CD1c-positive myeloid dendritic cell (primary cell): Measurements from ENCODE around the gene BCORL1.

Experiments
- DNase-seq: peaks from one replicate; pipeline ENCODE4 v3.0.0-alpha.2; 2016; ENCODE audit errors: extremely low spot score

BCORL1 gene

GRCh38 chrX:129965166-129965565, 17.3 kb upstream of the BCORL1 start:
- no peak for DNase-seq

- no peak for DNase-seq
Observed at GRCh38 chrX:129968968-129969367, 13.5 kb upstream of the BCORL1 start.

GRCh38 chrX:129976441-129976840, 6.0 kb upstream of the BCORL1 start:
- DNase-seq, result no peak

- DNase-seq, result no peak
Observed at GRCh38 chrX:129979207-129979920, 3.1 kb upstream of the BCORL1 start.

- peak; percentile 33 for DNase-seq
Observed at GRCh38 chrX:129980001-129980401, 2.4 kb upstream of the BCORL1 start.

GRCh38 chrX:129980540-129981199, 1.8 kb upstream of the BCORL1 start:
- DNase-seq, result no peak

DNA sequence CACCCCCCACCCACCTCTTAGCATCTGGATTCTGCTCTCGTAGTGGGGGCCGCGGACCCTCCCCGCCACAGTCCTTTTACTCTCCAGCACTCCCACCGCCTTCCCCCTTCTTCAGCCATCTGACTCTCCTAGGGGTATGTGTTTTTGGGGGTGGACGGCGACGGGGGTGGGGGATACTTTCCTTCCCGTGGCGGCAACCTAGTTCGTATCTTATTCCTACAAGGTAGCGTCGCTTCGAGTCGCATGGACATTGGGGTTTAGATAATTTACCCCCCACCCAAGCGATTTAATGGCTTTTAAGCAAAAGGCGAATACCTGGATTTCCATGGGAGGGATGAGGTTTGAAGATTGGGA, 1.3 kb upstream of the BCORL1 start:
- DNase-seq, result no peak

DNA sequence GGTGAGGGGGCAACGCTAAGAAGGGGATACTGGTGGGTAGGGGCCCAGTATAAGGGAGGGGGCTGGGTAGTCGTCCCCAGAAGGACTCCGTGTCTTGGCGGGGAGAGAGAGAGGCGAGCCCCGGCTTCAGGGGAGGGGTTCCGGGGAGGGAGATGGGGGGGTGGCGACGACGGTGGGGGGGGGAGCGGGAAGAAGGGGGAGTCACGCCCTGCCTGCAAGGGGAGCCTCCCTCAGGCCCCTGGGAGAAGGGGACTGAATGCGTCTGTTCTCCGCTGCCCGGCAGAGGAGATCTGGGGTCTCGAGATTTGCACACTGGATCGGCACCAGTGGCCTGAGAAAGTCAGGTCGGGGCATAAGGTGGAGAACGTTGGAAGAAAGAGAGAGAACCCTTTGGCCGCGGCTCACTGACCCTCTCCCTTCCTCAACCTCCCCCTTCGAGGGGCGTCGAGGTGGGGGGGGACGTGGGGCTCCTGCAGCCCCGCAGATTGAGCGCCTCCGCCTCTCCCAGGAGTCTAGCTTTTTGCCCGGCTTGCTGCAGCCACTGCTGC, 609 bp upstream of the BCORL1 start:
- DNase-seq, result no peak

- no peak for DNase-seq
Observed at GRCh38 chrX:129983575-129984110, 1.2 kb downstream of the BCORL1 start.

DNA sequence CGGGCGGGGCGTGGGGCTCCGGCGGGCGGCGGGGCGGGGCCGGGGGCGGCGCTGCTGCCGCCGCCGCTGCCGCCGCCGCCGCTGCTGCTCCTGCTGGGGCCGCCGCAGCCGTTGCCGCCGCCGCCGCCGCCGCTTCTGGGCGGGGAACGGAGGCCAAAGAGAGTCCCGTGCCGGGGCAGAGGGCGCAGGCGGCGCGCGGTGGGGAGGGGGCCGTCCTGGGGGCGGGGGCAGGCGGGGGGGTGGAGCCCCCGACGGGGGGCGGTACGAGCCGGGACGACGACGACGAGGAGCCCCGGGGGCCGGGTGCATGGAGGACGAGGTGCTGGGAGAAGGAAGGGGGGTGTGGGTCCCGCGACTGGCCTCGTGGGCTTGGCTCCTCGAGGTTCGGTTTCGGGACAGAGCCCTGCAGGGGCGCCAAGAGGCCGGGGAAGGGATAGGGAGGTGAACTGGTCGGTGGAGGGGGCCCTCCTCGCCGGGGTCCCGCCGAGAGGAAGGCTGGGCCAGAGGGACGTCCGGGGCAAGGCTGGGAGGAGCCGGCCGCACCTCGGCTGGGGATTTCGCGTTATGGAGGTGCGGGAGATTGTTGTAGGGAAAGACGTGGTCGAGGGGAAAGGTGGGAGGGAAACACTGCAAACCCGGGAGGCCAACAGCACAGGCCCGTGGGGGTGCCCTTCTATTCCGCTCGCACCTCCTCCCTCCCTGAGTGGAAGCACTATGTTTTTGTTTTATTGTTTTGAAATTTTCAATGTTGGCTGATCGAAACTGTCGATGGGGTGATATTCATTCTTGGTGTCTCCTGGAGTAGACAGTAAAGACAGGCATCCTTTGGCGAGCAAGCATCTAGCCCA, 1.9 kb downstream of the BCORL1 start:
- peak; percentile 20 for DNase-seq

- DNase-seq, result no peak
Observed at GRCh38 chrX:129987871-129988270, 5.4 kb downstream of the BCORL1 start.

DNA sequence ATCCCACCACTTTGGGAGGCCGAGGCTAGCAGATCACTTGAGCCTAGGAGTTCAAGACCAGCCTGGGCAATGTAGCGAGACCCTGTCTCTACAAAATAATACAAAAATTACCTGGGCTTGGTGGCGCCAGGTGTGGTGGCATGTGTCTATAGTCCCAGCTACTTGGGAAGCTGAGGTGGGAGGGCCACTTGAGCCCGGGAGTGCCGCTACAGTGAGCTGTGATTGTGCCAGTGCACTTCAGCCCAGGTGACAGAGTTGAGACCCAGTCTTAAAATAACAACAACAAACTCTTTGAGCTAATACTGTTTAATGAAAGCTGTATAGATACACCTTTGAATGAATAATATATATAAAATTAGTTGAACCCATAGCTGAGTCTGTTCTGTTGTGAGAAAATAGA, 9.7 kb downstream of the BCORL1 start:
- no peak for DNase-seq

DNA sequence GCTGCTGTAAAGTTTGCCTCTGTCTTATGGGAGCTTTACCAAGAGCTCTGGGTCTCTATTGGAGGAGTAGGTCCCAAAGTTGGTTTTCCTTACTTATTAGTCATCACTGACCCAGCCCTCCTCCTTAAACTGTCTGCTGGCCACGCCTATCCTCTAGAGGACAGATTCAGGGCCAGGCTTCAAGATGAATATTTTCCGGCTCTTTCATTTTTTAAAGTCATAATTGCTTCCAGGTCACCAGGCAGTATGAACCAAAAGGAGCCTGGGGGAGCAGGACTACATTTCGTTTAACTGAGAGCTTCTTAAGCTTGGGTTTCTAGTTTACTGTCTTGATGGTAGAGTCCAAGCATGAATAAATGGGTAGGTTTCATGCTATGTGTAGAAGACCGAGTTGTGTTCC, 13.7 kb downstream of the BCORL1 start:
- no peak for DNase-seq

- peak; percentile 50 for DNase-seq
Observed at GRCh38 chrX:129997086-129997485, 14.7 kb downstream of the BCORL1 start.

DNA sequence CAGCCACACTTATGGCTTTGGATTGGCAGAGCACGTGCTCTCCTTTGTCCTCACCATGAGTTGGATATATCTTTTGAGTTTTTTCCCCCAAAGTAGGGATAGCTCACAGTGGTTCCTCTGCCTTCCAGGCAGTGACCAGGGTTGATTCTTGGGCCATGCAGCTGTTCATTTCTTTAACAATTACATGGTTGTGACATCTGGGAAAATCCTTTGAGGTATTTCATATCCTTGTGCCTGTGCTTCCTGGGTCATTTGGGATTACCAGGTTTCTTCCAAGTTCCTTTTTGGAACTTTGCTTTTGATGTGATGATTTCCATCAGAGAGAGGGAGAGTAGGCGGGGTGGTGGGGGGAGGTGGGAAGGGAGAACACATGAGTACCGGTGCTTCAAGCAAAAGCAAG, 15.6 kb downstream of the BCORL1 start:
- DNase-seq, result no peak

- no peak for DNase-seq
Observed at GRCh38 chrX:130001893-130002292, 19.5 kb downstream of the BCORL1 start.

GRCh38 chrX:130002541-130002940, 20.1 kb downstream of the BCORL1 start:
- DNase-seq, result no peak

GRCh38 chrX:130005089-130005807, 22.8 kb downstream of the BCORL1 start:
- no peak for DNase-seq

GRCh38 chrX:130009658-130010223, 27.3 kb downstream of the BCORL1 start:
- DNase-seq, result no peak

GRCh38 chrX:130012683-130013082, 30.2 kb downstream of the BCORL1 start:
- DNase-seq, result no peak

DNA sequence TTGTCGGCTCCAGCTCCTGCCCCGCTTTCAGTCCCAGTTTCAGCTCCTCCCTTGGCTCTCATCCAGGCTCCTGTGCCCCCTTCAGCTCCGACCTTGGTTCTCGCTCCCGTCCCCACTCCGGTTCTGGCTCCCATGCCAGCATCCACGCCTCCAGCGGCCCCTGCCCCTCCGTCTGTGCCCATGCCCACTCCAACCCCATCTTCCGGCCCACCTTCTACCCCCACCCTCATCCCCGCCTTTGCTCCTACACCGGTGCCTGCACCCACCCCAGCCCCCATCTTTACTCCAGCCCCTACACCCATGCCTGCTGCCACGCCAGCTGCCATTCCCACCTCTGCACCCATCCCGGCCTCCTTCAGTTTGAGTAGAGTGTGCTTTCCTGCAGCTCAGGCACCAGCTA, 31.2 kb downstream of the BCORL1 start:
- no peak for DNase-seq
